ENCODE results near the gene CEP70. TPM values are rescaled to one million over a fixed set of nuclear protein-coding genes. Genes with fewer than 3 reads are reported as not detected.
A peak's percentile ranks its signal among the peaks of the same experiment; 100 is the strongest.

Gene CEP70
- total and polyA plus RNA-seq, 2 of the 13 experiments (the other 11 are each of a cell fraction or from before 2014, with no cell fraction given) = 4.0 to 22.3 TPM

DNA sequence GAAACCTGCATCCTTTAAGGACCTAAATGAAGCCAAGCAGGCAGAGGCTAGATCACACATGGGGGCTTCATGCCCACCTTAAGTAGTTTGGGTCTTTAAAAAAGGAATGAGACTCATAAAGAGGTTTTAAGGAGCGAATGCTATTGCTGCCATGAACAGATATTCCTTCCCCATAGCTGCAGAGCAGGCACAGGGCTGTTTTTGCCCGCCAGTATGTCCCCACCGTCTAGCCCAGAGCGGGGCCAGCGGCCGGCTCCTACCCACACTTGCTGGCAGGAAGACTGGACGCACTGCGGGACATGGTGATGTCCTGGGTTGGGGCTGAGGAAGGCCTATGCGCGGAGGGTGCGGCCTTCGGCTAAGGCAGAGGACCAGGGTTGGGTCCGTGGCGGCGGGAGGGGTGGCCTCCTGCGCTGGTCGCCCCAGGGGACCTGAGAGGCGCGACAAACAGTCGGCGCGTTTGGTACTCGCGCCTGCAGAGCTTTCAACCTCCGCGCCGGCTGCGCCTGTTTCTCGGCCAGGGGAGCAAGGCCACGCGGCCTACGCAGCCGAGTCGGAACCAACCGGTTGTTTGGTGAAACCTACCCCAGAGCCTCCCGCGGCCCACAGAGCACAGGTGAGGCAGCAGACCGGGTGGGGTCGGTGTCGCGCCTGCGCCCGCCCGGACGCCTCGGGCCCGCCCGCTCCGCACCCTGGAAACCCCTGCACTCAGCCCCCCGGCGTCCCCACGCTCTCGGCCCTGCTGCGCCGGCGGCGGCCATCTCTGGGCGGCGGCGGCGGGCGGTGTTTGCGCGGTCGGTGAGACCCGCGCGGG is 14.5 kb upstream of the CEP70 start, which contains the start of gene FAIM (continued):
- TF ChIP-seq ZNF746 (CRISPR knock-in tag; IDR thresholded peaks at IDR 0.05) (0 out of 2 replicates have a peak, but pooled peaks have one; percentile 55), RORA (CRISPR knock-in tag; IDR thresholded peaks at IDR 0.05) (no peak), TBP (CRISPR knock-in tag; IDR thresholded peaks at IDR 0.05) (no peak), ELF3 (CRISPR knock-in tag; IDR thresholded peaks at IDR 0.05) (peak; percentile 64), FOXK1 (CRISPR knock-in tag; IDR thresholded peaks at IDR 0.05; ENCODE audit: borderline replicate concordance, low read depth) (0 out of 2 replicates have a peak, but pooled peaks have one; percentile 46), ZNF382 (CRISPR knock-in tag; IDR thresholded peaks at IDR 0.05; ENCODE audit: borderline replicate concordance) (no peak), ZSCAN29 (CRISPR knock-in tag; conservative IDR thresholded peaks at IDR 0.05) (peak; percentile 95), ZNF253 (CRISPR knock-in tag; IDR thresholded peaks at IDR 0.05; ENCODE audit: borderline replicate concordance) (peak; percentile 96), ZNF101 (CRISPR knock-in tag; IDR thresholded peaks at IDR 0.05; ENCODE audit: borderline replicate concordance, low read depth) (no peak), ZNF207 (IDR thresholded peaks at IDR 0.05; ENCODE audit: borderline replicate concordance) (no peak), SYNCRIP (IDR thresholded peaks at IDR 0.05; ENCODE audit: insufficient read depth, low read depth, low read length) (no peak)
- TF ChIP-seq, protein P1, sequence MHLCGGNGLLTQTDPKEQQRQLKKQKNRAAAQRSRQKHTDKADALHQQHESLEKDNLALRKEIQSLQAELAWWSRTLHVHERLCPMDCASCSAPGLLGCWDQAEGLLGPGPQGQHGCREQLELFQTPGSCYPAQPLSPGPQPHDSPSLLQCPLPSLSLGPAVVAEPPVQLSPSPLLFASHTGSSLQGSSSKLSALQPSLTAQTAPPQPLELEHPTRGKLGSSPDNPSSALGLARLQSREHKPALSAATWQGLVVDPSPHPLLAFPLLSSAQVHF (CRISPR knock-in tag; IDR thresholded peaks at IDR 0.05) = peak; percentile 82; the same call in 1 of the 2 replicates
- TF ChIP-seq, protein P2, sequence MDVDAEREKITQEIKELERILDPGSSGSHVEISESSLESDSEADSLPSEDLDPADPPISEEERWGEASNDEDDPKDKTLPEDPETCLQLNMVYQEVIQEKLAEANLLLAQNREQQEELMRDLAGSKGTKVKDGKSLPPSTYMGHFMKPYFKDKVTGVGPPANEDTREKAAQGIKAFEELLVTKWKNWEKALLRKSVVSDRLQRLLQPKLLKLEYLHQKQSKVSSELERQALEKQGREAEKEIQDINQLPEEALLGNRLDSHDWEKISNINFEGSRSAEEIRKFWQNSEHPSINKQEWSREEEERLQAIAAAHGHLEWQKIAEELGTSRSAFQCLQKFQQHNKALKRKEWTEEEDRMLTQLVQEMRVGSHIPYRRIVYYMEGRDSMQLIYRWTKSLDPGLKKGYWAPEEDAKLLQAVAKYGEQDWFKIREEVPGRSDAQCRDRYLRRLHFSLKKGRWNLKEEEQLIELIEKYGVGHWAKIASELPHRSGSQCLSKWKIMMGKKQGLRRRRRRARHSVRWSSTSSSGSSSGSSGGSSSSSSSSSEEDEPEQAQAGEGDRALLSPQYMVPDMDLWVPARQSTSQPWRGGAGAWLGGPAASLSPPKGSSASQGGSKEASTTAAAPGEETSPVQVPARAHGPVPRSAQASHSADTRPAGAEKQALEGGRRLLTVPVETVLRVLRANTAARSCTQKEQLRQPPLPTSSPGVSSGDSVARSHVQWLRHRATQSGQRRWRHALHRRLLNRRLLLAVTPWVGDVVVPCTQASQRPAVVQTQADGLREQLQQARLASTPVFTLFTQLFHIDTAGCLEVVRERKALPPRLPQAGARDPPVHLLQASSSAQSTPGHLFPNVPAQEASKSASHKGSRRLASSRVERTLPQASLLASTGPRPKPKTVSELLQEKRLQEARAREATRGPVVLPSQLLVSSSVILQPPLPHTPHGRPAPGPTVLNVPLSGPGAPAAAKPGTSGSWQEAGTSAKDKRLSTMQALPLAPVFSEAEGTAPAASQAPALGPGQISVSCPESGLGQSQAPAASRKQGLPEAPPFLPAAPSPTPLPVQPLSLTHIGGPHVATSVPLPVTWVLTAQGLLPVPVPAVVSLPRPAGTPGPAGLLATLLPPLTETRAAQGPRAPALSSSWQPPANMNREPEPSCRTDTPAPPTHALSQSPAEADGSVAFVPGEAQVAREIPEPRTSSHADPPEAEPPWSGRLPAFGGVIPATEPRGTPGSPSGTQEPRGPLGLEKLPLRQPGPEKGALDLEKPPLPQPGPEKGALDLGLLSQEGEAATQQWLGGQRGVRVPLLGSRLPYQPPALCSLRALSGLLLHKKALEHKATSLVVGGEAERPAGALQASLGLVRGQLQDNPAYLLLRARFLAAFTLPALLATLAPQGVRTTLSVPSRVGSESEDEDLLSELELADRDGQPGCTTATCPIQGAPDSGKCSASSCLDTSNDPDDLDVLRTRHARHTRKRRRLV (CRISPR knock-in tag; IDR thresholded peaks at IDR 0.05) = 0 out of 2 replicates have a peak, but pooled peaks have one; percentile 39
- TF ChIP-seq, protein P3, sequence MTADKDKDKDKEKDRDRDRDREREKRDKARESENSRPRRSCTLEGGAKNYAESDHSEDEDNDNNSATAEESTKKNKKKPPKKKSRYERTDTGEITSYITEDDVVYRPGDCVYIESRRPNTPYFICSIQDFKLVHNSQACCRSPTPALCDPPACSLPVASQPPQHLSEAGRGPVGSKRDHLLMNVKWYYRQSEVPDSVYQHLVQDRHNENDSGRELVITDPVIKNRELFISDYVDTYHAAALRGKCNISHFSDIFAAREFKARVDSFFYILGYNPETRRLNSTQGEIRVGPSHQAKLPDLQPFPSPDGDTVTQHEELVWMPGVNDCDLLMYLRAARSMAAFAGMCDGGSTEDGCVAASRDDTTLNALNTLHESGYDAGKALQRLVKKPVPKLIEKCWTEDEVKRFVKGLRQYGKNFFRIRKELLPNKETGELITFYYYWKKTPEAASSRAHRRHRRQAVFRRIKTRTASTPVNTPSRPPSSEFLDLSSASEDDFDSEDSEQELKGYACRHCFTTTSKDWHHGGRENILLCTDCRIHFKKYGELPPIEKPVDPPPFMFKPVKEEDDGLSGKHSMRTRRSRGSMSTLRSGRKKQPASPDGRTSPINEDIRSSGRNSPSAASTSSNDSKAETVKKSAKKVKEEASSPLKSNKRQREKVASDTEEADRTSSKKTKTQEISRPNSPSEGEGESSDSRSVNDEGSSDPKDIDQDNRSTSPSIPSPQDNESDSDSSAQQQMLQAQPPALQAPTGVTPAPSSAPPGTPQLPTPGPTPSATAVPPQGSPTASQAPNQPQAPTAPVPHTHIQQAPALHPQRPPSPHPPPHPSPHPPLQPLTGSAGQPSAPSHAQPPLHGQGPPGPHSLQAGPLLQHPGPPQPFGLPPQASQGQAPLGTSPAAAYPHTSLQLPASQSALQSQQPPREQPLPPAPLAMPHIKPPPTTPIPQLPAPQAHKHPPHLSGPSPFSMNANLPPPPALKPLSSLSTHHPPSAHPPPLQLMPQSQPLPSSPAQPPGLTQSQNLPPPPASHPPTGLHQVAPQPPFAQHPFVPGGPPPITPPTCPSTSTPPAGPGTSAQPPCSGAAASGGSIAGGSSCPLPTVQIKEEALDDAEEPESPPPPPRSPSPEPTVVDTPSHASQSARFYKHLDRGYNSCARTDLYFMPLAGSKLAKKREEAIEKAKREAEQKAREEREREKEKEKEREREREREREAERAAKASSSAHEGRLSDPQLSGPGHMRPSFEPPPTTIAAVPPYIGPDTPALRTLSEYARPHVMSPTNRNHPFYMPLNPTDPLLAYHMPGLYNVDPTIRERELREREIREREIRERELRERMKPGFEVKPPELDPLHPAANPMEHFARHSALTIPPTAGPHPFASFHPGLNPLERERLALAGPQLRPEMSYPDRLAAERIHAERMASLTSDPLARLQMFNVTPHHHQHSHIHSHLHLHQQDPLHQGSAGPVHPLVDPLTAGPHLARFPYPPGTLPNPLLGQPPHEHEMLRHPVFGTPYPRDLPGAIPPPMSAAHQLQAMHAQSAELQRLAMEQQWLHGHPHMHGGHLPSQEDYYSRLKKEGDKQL (CRISPR knock-in tag; IDR thresholded peaks at IDR 0.05; ENCODE audit: low read depth) = no peak
